GM21723 (cell line): ENCODE results near the gene COL27A1.

Experiments
- ATAC-seq: cut with Tn5 transposase; IDR thresholded peaks from one replicate; pipeline ENCODE4 v1.9.1; 2021; ENCODE audit warnings: mild to moderate bottlenecking, moderate library complexity; ENCODE audit not compliant: unreplicated experiment

The COL27A1 gene

DNA sequence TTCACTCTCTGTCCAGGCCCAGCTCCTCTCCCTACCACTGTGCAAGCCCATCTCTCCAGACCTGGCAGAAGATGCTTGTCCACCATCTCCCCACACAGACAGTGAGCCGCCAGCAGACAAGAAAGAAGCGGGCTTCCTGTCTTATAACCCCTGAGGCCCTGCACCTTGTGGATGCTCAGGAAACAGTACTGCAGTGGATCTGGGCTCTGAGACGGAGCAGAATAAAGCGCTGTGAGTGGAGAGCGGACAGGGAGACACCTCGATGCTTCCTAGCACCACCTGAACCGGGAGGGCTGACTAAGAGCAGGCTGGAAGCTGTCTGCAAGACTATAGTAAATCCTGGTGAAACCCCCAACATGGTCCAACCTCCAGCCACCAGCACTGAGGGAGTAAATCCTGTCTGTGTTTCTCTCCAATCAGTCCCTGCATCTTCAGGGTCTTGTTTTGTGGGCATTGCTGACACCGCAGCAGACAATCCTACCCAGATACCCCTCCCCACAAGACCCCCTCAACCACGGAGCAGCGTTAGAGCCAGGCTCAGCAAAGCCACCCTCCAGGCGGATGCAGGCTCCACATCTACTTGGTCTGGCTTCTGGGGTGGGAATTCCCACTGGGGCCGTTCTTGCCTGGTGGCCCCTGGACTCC lies 193.0 kb downstream of the COL27A1 start:
- no peak for ATAC-seq

DNA sequence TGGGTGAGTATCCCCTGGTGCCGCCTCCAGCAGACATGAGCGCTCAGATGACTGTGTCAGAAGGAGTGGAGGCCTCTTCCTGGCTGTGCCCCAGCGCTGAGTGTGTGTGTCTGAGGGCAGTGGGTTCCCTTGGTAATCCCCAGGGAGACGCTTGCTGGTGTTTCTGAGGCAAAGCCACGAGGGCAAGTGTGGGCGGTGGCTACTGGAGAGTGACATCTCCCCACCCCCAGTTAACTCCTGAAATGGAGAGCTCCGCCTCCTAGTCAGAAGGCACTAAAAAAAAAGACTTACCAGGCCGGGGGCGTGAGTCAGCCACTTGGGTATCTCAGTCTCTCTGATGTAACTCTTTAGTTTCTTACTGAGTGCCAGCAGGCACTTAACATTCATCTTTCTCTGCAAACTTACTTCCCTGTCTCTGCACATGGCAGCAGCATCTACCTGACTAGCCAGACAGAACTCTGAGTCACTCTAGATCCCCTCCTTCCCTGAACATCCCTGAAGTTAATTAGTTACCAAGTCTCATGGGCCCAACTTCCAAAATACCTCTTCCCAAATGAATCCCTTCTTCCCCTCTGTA lies 193.7 kb downstream of the COL27A1 start:
- peak; percentile 92 for ATAC-seq

DNA sequence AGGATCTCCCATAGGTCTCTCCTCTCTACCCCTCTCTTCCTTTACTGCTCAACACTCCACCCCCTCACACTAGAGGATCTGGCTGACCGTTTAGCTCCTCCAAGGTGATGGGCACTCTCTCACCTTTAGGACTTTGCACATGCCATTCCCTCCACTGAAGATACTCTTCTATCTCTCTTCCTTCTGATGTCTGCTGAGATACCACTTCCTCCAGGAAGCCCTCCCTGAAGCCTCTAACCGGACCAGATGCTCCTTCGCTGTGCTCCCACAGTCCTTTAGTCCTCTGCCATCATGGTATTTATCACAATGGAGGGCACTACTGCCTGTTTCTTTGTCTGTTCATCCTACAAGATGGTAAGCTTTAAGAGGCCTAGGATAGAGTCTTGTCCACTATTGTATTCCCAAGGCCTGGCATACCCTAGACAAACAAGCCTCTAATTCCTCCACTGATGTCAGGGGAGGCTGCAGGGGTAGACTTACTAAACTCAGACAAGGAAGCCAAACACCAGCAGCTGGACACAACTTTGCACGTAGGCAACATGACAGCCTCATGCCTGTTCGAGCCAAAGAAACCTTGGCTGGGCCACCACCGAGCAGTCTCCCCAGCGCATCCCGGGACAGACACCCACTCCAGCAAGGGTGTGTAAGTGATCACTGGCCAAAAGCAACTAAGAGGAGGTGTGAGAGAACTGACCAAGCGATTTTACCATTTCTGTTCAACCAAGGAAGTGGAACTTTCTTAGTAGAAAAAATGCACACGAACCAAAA lies 194.6 kb downstream of the COL27A1 start:
- ATAC-seq: no peak

DNA sequence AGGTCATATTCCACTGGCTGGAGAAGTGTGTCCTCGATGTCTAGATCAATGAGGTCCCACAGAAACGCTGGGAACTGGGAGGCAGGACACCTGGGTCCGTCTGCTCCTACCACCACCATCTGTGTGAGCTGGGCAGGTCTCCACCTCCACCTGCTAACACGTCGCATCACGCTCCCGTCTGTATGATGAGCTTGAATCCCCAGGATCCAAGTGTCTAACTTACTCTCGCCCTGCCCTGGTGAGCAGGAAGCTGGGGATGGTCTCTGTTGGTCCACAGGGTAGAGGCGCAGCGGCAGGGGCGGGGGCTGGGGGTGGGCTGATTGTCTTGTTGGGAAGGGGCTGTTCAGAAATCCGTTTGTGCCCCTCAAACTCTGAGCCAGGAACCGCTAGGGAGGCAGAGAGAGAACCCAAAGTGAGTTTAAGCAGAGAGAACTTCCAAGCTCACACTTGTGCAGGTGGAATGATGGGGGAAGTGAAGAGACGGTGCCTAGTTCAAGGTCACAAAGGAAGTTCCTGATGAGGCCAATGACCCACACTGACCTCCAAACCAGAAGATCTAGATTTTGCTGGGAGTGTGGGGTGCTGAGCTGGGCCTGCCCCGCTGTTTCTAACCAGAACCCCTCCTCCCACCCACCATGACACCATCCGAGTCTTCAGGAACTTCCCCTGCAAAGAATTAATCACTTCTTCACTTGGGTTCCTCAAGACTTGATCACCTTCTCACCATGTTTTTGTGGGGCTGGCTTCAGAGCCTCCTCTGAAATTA lies 195.5 kb downstream of the COL27A1 start:
- no peak for ATAC-seq

DNA sequence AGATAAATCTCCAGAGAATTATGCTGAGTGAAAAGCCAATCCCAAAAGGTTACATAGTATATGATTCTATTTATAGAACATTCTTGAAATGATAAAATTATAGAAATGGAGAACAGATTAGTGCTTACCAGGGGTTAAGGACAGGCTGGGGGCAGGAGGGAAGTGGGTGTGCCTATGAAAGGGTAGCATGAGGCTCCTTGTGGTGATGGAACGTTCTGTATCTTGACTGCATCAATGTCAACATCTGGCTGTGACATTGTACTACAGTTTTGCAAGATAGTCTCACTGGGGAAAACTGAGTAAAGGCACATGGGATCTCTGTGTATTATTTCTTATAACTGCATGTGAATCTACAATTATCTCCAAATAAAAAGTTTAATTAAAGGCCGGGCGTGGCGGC lies 196.6 kb downstream of the COL27A1 start:
- no peak for ATAC-seq

DNA sequence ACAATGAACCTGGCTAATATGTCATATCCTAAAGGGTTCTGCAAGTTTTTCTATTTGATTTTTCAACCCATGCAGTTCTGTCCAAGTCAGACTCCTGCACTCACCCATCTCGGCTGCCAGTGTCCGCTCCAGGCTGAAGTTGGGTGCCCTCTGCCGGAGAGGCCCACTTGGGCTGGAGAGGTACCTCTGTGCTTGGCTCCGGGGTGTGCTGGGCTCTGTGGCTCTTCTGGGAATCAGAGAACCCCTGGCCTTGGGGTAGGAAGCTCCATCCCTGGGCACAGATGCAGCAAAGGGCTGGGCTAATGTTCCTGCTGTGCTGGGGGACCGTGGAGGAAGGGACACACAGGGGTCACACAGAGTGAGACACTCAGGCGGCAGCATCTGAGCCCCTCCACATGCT lies 200.5 kb downstream of the COL27A1 start:
- no peak for ATAC-seq

DNA sequence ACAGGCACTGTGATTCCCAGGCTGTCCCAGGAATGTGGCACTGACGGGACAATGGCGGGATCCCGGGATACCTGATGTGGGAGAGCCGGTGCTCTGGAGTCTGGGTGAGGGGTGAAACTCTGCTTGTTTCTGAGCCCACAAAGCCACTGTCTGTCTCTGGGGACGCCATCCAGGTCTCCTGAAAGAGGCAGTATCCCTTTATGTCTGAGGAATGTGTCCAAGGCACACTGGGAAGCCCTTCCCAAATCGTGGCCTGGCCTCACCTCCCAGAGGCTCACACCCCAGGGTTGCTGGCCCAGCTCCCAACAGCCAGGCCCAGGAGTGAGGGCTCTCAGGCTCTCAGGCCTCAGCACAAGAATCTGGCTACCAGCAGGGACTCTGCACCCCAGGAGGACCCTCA lies 201.5 kb downstream of the COL27A1 start:
- ATAC-seq: no peak

DNA sequence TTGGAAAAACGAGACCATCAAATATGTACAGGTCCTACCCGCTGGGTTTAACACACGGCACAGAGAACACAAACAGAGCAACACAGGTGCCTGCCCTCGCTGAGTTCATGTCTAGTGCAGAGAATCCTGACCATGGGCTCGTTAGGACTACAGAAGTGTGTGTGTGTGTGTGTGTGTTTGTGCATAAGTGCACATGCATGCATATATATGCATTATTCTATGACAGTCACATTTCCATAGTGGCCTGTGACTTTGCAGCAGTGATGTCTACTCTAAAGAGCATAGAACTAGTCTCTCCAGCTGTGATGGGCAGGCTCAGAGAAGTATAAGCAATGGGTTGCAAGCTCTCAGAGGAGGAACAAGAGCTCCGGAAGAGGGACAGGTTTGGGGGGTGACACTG lies 202.0 kb downstream of the COL27A1 start:
- no peak for ATAC-seq

DNA sequence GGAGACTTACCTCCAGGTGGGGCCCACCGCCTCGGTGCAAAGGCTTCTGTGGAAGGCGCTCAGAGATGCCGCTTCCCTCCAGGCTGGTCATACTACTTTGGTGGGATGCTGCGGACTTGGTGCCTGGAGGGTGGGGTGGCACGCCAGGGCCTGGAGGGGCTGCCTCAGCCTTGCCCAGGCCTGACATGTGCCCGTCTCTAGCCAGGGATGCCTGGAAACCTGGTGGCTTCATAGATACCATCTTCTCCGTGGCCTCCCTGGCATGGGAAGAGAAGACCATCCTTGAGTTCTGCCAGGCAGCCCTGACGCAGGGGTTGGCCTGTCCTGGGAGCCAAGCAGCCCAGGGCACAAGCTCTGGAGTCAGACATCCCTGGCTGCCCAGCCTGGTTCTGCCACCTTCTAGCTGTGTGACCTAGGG lies 202.6 kb downstream of the COL27A1 start:
- no peak for ATAC-seq

DNA sequence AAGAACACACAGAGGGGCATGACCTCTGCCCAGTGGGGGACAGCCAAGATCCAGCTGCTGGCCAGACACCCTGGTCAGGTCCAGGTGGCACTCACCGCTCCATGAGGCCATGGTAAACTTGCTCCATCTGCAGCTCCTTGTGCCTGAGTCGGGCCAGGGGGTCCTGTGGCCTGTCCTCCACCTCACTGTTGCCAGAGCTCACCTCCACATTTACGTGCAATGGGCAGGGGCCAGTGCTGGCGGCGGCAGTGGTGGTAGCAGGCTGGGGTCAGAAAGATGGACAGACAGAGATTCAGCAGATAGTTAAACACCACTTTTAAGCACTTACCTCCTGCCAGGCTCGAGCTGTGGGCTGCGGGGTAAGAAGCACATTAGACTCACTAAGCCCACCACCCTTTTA lies 204.5 kb downstream of the COL27A1 start:
- no peak for ATAC-seq

DNA sequence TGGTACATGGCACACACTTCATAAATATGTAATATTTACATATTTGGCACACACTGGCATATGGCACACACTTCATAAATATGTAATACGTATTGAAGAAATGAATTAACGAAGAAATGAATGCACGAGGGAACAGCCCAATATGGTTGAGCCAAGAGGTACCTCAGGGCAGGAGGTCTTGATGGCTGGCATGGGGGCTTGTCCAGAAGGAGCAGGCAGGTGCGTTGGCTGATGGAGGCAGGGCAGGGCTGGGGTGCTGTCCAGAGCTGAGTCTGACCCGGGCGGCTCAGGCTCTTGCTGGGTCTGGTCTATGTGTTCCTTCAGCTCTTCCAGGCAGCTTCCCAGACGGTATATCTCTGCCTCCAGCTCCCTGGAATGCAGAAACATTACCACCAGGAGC lies 206.2 kb downstream of the COL27A1 start:
- ATAC-seq: no peak
